ENCODE measurements around the gene AAK1.

GRCh38 chr2:69652206-69652605, 8.7 kb upstream of the AAK1 start:
- TF ChIP-seq AFF4 (CRISPR knock-in tag; IDR thresholded peaks at IDR 0.05; ENCODE audit: borderline replicate concordance) (no peak), MYBL2 (CRISPR knock-in tag; IDR thresholded peaks at IDR 0.05) (no peak), USF1 (CRISPR knock-in tag; IDR thresholded peaks at IDR 0.05) (no peak), SP1 (CRISPR knock-in tag; conservative IDR thresholded peaks at IDR 0.05) (no peak), ATF3 (CRISPR knock-in tag; conservative IDR thresholded peaks at IDR 0.05) (no peak), NFYB (CRISPR knock-in tag; conservative IDR thresholded peaks at IDR 0.05; ENCODE audit: low read depth) (no peak)
- TF ChIP-seq, protein P1, sequence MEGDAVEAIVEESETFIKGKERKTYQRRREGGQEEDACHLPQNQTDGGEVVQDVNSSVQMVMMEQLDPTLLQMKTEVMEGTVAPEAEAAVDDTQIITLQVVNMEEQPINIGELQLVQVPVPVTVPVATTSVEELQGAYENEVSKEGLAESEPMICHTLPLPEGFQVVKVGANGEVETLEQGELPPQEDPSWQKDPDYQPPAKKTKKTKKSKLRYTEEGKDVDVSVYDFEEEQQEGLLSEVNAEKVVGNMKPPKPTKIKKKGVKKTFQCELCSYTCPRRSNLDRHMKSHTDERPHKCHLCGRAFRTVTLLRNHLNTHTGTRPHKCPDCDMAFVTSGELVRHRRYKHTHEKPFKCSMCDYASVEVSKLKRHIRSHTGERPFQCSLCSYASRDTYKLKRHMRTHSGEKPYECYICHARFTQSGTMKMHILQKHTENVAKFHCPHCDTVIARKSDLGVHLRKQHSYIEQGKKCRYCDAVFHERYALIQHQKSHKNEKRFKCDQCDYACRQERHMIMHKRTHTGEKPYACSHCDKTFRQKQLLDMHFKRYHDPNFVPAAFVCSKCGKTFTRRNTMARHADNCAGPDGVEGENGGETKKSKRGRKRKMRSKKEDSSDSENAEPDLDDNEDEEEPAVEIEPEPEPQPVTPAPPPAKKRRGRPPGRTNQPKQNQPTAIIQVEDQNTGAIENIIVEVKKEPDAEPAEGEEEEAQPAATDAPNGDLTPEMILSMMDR (IDR thresholded peaks at IDR 0.05), result no peak
